Type B pancreatic cell (in vitro differentiated cells): Measurements from ENCODE around the gene FKBP1B. TPM values are rescaled to one million over a fixed set of nuclear protein-coding genes. Genes with fewer than 3 reads are reported as not detected.

ENCODE experiments used
- DNase-seq: peaks from one replicate; pipeline ENCODE4 v3.0.0; 2021; ENCODE audit warnings: mixed read lengths; ENCODE audit not compliant: unreplicated experiment; ENCODE audit errors: extremely low spot score
- H3K27ac Mint-ChIP-seq: 2 replicates; pipeline ENCODE4 v1.8.0; 2021; ENCODE audit warnings: mild to moderate bottlenecking, mixed read lengths
- H3K27me3 Mint-ChIP-seq: 2 replicates; pipeline ENCODE4 v1.8.0; 2021; ENCODE audit warnings: mixed read lengths
- H3K36me3 Mint-ChIP-seq: 2 replicates; pipeline ENCODE4 v1.8.0; 2021; ENCODE audit warnings: mixed read lengths
- H3K4me1 Mint-ChIP-seq: one replicate; pipeline ENCODE4 v1.8.0; 2021; ENCODE audit warnings: mixed read lengths; ENCODE audit not compliant: unreplicated experiment
- H3K4me3 Mint-ChIP-seq: 2 replicates; pipeline ENCODE4 v1.8.0; 2021; ENCODE audit warnings: mild to moderate bottlenecking, mixed read lengths
- H3K9me3 Mint-ChIP-seq: 2 replicates; pipeline ENCODE4 v1.8.0; 2021; ENCODE audit warnings: mixed read lengths
- total RNA-seq: library from RNA; stranded (reverse); gene quantifications from 2 replicates; pipeline ENCODE4 v1.2.1, GENCODE V29; 2021; ENCODE audit warnings: low replicate concordance
- TF ChIP-seq, protein P1 (sequence below): fragments of 200-600 bp; sonication (generic); conservative IDR thresholded peaks from 2 replicates; pipeline ENCODE4 v1.5.0; 2021; ENCODE audit warnings: antibody characterized with exemption, mild to moderate bottlenecking

FKBP1B gene
- total RNA-seq, 1 donor from 2014 or later, result 23.0 TPM

DNA sequence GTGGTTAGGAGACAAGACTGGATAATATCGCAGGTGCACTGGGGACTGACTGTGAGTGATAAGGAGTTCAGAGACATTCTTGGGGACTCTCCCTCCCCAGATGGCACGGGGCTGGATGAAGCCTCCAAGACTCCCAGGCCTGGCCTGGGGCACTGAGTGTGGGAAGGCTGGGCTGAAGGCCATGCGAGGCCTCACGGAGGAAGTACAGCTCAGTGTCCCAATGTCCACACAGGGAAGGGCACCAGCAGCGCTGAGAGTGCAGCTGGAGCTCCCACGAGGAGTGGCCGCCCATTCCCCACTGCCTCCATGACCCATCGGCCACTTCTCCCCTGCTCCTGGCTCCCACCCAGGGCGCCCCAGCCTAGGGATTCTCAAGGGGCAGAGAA is 33.2 kb upstream of the FKBP1B start:
- Mint-ChIP-seq H3K27ac (no peak overlapping the region), H3K4me1 (no peaks in the 10 kb centered on the region), H3K27me3 (peaks cover 16% of the 10 kb centered on the region), H3K4me3 (no peak overlapping the region), H3K36me3 (no peaks in the 10 kb centered on the region), H3K9me3 (no peaks in the 10 kb centered on the region)
- DNase-seq, result no peak
- TF ChIP-seq, protein P1, sequence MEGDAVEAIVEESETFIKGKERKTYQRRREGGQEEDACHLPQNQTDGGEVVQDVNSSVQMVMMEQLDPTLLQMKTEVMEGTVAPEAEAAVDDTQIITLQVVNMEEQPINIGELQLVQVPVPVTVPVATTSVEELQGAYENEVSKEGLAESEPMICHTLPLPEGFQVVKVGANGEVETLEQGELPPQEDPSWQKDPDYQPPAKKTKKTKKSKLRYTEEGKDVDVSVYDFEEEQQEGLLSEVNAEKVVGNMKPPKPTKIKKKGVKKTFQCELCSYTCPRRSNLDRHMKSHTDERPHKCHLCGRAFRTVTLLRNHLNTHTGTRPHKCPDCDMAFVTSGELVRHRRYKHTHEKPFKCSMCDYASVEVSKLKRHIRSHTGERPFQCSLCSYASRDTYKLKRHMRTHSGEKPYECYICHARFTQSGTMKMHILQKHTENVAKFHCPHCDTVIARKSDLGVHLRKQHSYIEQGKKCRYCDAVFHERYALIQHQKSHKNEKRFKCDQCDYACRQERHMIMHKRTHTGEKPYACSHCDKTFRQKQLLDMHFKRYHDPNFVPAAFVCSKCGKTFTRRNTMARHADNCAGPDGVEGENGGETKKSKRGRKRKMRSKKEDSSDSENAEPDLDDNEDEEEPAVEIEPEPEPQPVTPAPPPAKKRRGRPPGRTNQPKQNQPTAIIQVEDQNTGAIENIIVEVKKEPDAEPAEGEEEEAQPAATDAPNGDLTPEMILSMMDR, result no peak

DNA sequence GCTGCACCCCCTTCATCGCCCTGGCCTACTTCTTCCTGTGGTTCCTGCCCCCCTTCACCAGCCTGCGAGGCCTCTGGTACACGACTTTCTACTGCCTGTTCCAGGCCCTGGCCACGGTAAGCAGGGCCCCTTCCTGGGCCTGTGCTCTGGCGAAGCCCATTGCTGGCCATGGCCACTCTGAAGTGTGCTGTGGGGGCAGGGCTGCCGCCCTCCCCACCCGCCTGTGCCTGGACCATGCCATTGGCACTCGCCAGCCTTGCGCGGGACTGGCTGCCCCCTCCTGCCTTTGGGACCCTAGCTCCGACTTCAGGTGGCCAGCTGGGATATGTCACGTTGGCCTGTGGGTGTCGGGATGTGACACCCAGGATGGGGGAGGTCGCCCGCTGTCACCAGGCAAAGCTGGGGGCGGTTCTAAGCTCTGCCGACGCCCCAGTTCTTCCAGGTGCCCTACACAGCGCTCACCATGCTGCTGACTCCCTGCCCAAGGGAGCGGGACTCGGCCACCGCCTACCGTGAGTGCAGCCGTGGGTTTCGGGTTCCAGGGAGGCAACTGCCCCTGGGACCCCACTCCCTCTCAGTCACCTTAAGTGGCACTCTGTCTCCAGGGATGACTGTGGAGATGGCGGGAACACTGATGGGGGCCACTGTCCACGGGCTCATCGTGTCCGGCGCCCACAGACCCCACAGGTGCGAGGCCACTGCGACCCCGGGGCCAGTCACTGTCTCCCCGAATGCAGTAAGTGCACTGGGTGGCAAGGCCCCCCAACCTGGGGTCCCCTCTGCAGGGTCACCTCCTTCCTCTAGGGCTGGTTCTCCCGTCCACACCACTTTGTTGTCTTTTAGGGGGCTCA is 32.5 kb upstream of the FKBP1B start:
- H3K4me3 Mint-ChIP-seq, result no peak overlapping the region
- peaks cover 10% of the 10 kb centered on the region for H3K27me3 Mint-ChIP-seq
- H3K4me1 Mint-ChIP-seq, result no peaks in the 10 kb centered on the region
- H3K9me3 Mint-ChIP-seq, result no peaks in the 10 kb centered on the region
- no peaks in the 10 kb centered on the region for H3K36me3 Mint-ChIP-seq
- TF ChIP-seq, protein P1, result no peak
- no peak for DNase-seq
- no peak overlapping the region for H3K27ac Mint-ChIP-seq

DNA sequence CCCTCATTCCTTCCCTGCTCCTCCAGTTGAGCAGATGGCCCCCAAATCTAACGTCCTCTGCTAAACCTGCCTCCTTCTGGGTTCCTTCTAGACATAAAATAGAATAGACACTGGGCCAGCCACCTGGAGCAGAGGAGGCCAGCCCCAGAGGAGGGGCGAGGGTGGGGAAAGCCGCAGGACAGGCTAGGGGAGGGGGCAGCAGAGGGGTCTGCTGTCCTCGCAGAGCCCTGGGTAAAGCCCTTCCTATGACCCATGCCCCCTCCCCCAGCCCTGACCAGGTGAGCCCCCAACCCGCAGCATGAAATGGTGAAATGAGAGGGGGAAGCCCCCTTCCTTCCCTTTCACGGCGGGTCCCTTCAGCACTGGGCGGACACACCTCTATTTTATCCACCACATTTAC is 31.8 kb upstream of the FKBP1B start:
- Mint-ChIP-seq H3K36me3 (no peaks in the 10 kb centered on the region), H3K27ac (no peak overlapping the region), H3K27me3 (peaks cover 4% of the 10 kb centered on the region), H3K4me1 (no peaks in the 10 kb centered on the region), H3K9me3 (no peaks in the 10 kb centered on the region), H3K4me3 (no peak overlapping the region)
- TF ChIP-seq, protein P1, result no peak
- no peak for DNase-seq

DNA sequence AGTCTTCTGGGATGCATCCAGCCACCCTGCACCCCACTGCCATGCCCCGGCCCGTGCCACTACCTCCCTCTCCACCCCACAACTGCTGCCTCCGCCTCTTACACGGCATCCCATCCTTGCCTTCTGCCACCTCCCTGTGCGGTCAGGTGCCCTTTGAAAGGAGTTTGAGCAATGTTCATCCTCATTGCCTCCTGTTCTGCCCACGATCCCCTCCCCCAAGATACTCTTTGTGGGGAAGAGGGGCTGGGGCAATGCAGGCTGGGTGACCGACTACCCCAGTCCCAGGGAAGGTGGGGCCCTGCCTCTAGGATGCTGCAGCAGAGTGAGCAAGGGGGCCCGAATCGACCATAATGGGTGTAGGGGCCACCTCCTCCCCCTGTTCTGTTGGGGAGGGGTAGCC is 31.3 kb upstream of the FKBP1B start:
- H3K4me1 Mint-ChIP-seq, result no peaks in the 10 kb centered on the region
- TF ChIP-seq, protein P1, result no peak
- H3K27ac Mint-ChIP-seq, result no peak overlapping the region
- no peaks in the 10 kb centered on the region for H3K9me3 Mint-ChIP-seq
- H3K4me3 Mint-ChIP-seq, result no peak overlapping the region
- DNase-seq, result no peak
- H3K36me3 Mint-ChIP-seq, result no peaks in the 10 kb centered on the region
- no peaks in the 10 kb centered on the region for H3K27me3 Mint-ChIP-seq

DNA sequence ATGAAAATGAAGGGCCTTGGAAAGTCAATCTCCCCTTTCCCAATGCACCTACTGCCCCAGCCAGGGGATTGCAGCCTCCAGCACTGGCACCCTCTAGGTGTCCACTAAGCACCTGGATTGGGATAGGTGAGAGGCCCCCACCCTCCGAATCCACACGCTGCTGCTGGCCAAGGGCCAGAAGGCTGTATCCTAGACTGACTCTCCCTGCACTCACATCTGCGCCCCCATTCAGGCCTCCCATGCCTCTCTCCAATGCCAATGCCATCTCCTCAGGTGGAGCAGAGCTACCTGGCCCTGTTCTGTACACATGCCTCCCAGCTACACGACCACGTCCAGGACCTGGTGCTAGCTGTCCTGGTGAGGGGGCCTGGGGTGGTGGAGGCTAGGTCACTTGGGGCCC is 29.8 kb upstream of the FKBP1B start:
- Mint-ChIP-seq H3K4me3 (no peak overlapping the region), H3K36me3 (no peaks in the 10 kb centered on the region), H3K27me3 (no peaks in the 10 kb centered on the region), H3K27ac (no peak overlapping the region), H3K4me1 (no peaks in the 10 kb centered on the region), H3K9me3 (no peaks in the 10 kb centered on the region)
- DNase-seq, result no peak
- TF ChIP-seq, protein P1, result no peak
